Prostate gland (tissue), 2 donors: ENCODE results near the gene CIPC.

Source experiments
- CTCF ChIP-seq, 4 experiments: fragments of 200-600 bp in 2 of 4; fragments of 450-650 bp in 2 of 4; sonication (generic) in 2 of 4; IDR thresholded peaks; 1 replicate in 3 of 4; 2 replicates in 1 of 4; pipeline ENCODE4 v1.5.1; 2016 to 2019; ENCODE audit warnings: antibody characterized with exemption in 4 of 4, mild to moderate bottlenecking in 2 of 4, moderate library complexity in 2 of 4
- POLR2A ChIP-seq: fragments of 450-650 bp; IDR thresholded peaks from one replicate; pipeline ENCODE4 v1.6.1; 2016; ENCODE audit warnings: antibody characterized with exemption, mild to moderate bottlenecking
- POLR2AphosphoS5 ChIP-seq: sonication (generic); formaldehyde crosslinking; IDR thresholded peaks from one replicate; pipeline ENCODE4 v1.6.1; 2017; ENCODE audit warnings: antibody characterized with exemption

GRCh38 chr14:77085538-77085937 lies 12.5 kb upstream of the CIPC start:
- TF ChIP-seq POLR2A (no peak), CTCF (IDR thresholded peaks at IDR 0.05) (no peak), POLR2AphosphoS5 (no peak)
